Right atrium auricular region (tissue), 2 donors: ENCODE data around the gene GRXCR2. TPM values are rescaled to one million over a fixed set of nuclear protein-coding genes. Genes with fewer than 3 reads are reported as not detected.

Experiments
- DNase-seq: peaks from one replicate; pipeline ENCODE4 v3.0.0-alpha.2; 2019; ENCODE audit warnings: low spot score
- H3K27ac ChIP-seq, 2 donors: fragments of 200-600 bp; sonication (generic); 1 replicate in 1 of 2; 2 replicates in 1 of 2; pipeline ENCODE4 v1.5.1; 2016 to 2019
- H3K27me3 ChIP-seq, 2 donors: fragments of 200-600 bp; sonication (generic); one replicate each; pipeline versions ENCODE4 v1.5.1 to v1.6.0; 2017 to 2019
- H3K36me3 ChIP-seq: fragments of 200-600 bp; sonication (generic); one replicate; pipeline ENCODE4 v1.5.1; 2016
- H3K4me1 ChIP-seq, 2 donors: fragments of 200-600 bp; sonication (generic); one replicate each; pipeline versions ENCODE4 v1.5.1 to v1.6.0; 2017 to 2019
- H3K4me3 ChIP-seq, 2 donors: fragments of 200-600 bp; sonication (generic); 1 replicate in 1 of 2; 2 replicates in 1 of 2; pipeline ENCODE4 v1.5.1; 2017 to 2019; ENCODE audit warnings: mild to moderate bottlenecking in 1 of 2, moderate library complexity in 1 of 2
- H3K9me3 ChIP-seq, 2 donors: fragments of 200-600 bp; sonication (generic); one replicate each; pipeline ENCODE4 v1.5.1; 2019
- total RNA-seq, 2 donors: library from RNA; depleted of rRNA; stranded (reverse); fragments of >200 nt; gene quantifications; one replicate each; pipeline ENCODE4 v1.1.0, GENCODE V29; 2016
- TF ChIP-seq, protein P1 (sequence below), 2 donors: fragments of 200-600 bp; sonication (generic); IDR thresholded peaks; one replicate each; pipeline ENCODE4 v1.5.1; 2019; ENCODE audit warnings: antibody characterized with exemption in 2 of 2

The GRXCR2 gene, protein sequence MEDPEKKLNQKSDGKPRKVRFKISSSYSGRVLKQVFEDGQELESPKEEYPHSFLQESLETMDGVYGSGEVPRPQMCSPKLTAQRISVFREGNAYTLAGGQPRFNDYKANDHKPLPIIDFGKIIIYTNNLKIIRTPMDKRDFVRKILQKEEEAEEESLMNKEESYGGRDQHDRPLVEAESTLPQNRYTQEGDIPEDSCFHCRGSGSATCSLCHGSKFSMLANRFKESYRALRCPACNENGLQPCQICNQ
- 1 to 10 TPM in 1 of 2 donors, under 1 TPM in 1; 0.24 to 1.0 TPM for total RNA-seq

GRCh38 chr5:145872914-145873313, at the start of gene GRXCR2:
Gene GRXCR2 (minus strand): TSS chr5:145873014. CDS start chr5:145872968, 46 bp downstream.
- no peak within 1 kb of the TSS for H3K27ac ChIP-seq
- no peaks in the 10 kb centered on the region for H3K27me3 ChIP-seq
- no peaks in the 10 kb centered on the region for H3K4me1 ChIP-seq
- no peak for DNase-seq
- no peaks in the 10 kb centered on the region for H3K9me3 ChIP-seq
- H3K36me3 ChIP-seq: no peaks in the 10 kb centered on the region
- H3K4me3 ChIP-seq: no peak within 1 kb of the TSS
- TF ChIP-seq, protein P1, sequence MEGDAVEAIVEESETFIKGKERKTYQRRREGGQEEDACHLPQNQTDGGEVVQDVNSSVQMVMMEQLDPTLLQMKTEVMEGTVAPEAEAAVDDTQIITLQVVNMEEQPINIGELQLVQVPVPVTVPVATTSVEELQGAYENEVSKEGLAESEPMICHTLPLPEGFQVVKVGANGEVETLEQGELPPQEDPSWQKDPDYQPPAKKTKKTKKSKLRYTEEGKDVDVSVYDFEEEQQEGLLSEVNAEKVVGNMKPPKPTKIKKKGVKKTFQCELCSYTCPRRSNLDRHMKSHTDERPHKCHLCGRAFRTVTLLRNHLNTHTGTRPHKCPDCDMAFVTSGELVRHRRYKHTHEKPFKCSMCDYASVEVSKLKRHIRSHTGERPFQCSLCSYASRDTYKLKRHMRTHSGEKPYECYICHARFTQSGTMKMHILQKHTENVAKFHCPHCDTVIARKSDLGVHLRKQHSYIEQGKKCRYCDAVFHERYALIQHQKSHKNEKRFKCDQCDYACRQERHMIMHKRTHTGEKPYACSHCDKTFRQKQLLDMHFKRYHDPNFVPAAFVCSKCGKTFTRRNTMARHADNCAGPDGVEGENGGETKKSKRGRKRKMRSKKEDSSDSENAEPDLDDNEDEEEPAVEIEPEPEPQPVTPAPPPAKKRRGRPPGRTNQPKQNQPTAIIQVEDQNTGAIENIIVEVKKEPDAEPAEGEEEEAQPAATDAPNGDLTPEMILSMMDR (IDR thresholded peaks at IDR 0.05): no peak

DNA sequence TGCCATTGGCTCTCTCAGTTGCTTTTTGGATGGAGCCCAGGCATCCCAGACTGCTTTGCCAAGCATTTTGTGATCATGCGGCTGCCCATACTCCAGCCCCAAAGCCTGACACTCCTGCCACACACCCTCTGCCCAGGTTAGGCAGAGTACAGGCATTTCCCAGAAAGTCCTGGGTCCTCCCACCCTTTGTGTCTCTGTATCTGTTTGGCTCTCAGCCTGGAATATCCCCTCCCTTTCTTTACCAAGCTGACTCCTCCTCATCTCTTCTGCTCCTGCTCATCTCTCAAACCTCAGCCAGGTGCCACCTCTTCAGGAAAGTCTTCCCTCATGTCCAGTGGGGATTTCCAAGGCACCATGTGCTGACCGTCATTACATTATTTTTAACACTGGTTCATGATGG, 49.2 kb upstream of the GRXCR2 start:
- no peaks in the 10 kb centered on the region for H3K27me3 ChIP-seq
- H3K9me3 ChIP-seq: no peaks in the 10 kb centered on the region
- TF ChIP-seq, protein P1 (IDR thresholded peaks at IDR 0.05): no peak
- no peak overlapping the region for H3K4me3 ChIP-seq
- DNase-seq: no peak
- H3K4me1 ChIP-seq: peaks cover 0 to 13% of the 10 kb centered on the region in 2 donors
- no peaks in the 10 kb centered on the region for H3K36me3 ChIP-seq
- H3K27ac ChIP-seq: no peak overlapping the region

- Histone ChIP-seq H3K27me3 (no peaks in the 10 kb centered on the region), H3K36me3 (no peaks in the 10 kb centered on the region), H3K9me3 (no peaks in the 10 kb centered on the region), H3K4me1 (peaks cover 0 to 13% of the 10 kb centered on the region in 2 donors), H3K27ac (no peak overlapping the region), H3K4me3 (no peak overlapping the region)
- no peak for DNase-seq
- TF ChIP-seq, protein P1 (IDR thresholded peaks at IDR 0.05): no peak
Measured at GRCh38 chr5:145921211-145921610, 48.4 kb upstream of the GRXCR2 start.

DNA sequence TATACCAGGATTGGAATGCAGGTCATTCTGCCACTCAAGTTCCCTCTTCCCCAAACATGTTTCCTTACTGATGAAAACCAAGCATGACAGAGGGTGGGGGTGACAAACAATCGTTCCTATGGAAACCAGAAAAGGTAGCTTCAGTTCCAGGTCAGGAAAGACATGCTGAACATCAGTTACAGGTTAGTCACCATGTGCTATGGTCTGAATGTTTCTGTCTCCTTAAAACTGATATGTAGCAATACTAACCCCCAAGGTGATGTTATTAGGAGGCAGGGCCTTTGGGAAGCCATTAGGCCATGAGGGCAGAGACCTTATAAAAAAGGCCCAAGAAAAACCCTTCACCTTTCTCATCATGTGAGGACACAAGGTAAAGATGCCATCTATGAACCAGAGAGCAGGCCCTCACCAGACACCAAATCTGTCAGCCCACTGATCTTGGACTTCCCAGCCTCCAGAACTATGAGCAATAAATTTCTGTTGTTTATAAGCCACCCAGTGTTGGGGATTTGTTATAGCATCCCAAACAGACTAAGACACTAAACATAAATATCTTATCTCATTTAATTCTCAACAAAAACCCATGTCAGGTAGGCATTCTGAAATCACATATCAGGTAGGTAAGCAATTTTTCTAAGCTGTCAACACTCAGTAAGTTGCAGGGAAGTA, 47.9 kb upstream of the GRXCR2 start:
- Histone ChIP-seq H3K4me1 (peaks cover 0 to 13% of the 10 kb centered on the region in 2 donors), H3K36me3 (no peaks in the 10 kb centered on the region), H3K4me3 (no peak overlapping the region), H3K27ac (no peak overlapping the region), H3K27me3 (no peaks in the 10 kb centered on the region), H3K9me3 (no peaks in the 10 kb centered on the region)
- DNase-seq: no peak
- TF ChIP-seq, protein P1 (IDR thresholded peaks at IDR 0.05): no peak

DNA sequence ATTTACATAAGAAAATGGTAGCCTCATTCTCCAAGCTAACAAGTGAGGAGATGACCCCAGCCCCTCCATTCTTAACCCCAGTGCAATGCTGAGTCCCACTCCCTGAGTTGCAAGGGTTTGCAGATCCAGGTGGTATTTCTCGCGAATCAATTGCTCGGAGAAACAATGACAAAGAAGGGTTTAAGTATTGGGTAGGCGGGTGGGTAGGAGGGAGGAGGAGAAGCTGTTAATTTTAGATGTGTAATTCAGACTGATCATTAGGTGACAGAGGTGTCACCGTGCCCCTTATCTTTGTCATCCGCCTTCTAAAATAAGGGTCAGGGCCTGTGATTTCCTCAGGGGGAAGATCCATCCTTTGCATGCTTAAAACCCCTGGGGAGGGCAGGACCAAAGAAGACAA, 46.6 kb upstream of the GRXCR2 start:
- H3K36me3 ChIP-seq: no peaks in the 10 kb centered on the region
- H3K4me3 ChIP-seq: no peak overlapping the region
- H3K4me1 ChIP-seq: peaks cover 0 to 7% of the 10 kb centered on the region in 2 donors
- H3K9me3 ChIP-seq: no peaks in the 10 kb centered on the region
- DNase-seq: no peak
- TF ChIP-seq, protein P1 (IDR thresholded peaks at IDR 0.05): no peak
- H3K27me3 ChIP-seq: no peaks in the 10 kb centered on the region
- no peak overlapping the region for H3K27ac ChIP-seq
